Measurements from ENCODE around the gene PC. TPM values are rescaled to one million over a fixed set of nuclear protein-coding genes. Genes with fewer than 3 reads are reported as not detected.

Gene PC
- total RNA-seq, 1 donor from 2014 or later, result 45.9 TPM

DNA sequence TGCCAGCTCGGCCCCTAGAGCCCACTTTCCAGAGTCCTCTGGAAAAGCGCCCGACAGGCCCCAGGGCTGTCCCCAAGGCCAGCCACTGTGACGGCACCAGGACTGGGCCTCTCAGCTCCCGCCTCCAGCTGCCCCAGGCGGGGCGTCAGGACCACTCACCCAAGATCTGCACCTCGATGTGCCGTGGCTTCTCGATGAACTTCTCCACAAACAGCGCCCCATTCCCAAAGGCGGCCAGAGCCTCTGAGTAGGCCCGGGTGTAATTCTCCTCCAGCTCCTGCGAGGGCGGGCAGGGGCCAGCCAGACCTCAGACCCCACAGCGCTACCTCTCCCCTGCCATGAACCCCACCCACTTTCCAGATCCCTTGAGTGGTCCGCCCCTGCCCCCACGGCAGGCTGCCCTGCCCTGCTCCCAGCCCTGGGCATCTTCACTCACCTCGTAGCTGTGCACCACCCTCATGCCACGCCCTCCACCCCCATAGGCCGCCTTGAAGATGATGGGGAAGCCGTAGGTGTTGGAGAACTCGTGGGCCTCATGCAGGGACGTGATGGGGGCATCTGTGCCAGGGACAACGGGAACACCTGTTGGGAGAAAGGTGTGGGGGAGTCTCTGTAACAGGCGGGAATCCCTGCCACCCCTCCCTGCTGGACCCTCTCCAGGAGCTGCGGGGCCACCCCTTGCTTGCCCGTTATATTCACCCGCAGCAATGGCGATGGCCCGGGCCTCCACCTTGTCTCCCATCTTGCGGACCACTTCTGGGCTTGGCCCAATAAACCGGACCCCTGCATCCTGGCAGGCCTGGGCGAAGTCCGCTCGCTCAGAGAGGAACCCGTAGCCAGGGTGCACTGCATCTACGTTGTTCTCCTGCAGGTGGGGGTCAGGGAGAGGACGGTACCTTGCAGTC, 87.3 kb downstream of the PC start:
- H3K4me3 ChIP-seq (ENCODE audit: low read length in 3 of 3), result no peak overlapping the region
- H3K27ac ChIP-seq (ENCODE audit: low read depth, low read length), result no peak overlapping the region
- peaks cover 0 to 1% (median under 1%) of the 10 kb centered on the region in 3 donors for H3K4me1 ChIP-seq (ENCODE audit: control insufficient read depth in 3 of 3, insufficient read depth in 3 of 3, low read length in 3 of 3)

DNA sequence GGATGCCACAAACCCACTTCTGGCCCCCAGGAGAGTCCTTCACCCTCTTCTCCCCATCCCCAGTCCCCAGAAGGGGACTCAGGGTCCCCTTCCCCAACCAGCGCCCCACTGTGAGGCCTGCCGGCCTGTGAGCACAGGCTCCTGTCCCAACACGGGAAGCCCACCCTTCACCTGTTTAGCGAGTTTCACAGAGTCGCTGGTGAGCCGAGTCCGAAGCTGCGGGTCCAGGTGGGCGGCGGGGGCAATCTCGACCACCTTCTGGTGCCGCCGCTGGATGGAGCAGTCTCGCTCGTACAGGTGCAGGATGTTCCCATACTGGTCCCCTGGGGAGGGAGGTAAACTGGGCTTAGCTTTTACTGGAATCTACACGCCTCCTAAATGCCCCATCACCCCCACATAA, 88.1 kb downstream of the PC start:
- Histone ChIP-seq H3K36me3 (ENCODE audit: control insufficient read depth in 3 of 3, insufficient read depth in 3 of 3, low read length in 3 of 3) (peaks cover 8 to 21% (median 17%) of the 10 kb centered on the region in 3 donors), H3K4me3 (ENCODE audit: low read length in 3 of 3) (no peak overlapping the region), H3K9me3 (ENCODE audit: control insufficient read depth in 3 of 3, low read length in 3 of 3) (no peaks in the 10 kb centered on the region), H3K4me1 (ENCODE audit: control insufficient read depth in 3 of 3, insufficient read depth in 3 of 3, low read length in 3 of 3) (no peaks in the 10 kb centered on the region), H3K27ac (ENCODE audit: low read depth, low read length) (no peak overlapping the region), H3K27me3 (ENCODE audit: control insufficient read depth in 3 of 3, insufficient read depth in 3 of 3, low read length in 3 of 3) (no peaks in the 10 kb centered on the region), H3K9ac (ENCODE audit: low read depth in 1 of 3, low read length in 3 of 3) (no peak overlapping the region)

More for the DNA sequence above, 87.3 kb downstream of the PC start:
- Histone ChIP-seq H3K9me3 (ENCODE audit: control insufficient read depth in 3 of 3, low read length in 3 of 3) (no peaks in the 10 kb centered on the region), H3K27me3 (ENCODE audit: control insufficient read depth in 3 of 3, insufficient read depth in 3 of 3, low read length in 3 of 3) (no peaks in the 10 kb centered on the region), H3K36me3 (ENCODE audit: control insufficient read depth in 3 of 3, insufficient read depth in 3 of 3, low read length in 3 of 3) (peaks cover 8 to 21% (median 17%) of the 10 kb centered on the region in 3 donors), H3K9ac (ENCODE audit: low read depth in 1 of 3, low read length in 3 of 3) (no peak overlapping the region)

DNA sequence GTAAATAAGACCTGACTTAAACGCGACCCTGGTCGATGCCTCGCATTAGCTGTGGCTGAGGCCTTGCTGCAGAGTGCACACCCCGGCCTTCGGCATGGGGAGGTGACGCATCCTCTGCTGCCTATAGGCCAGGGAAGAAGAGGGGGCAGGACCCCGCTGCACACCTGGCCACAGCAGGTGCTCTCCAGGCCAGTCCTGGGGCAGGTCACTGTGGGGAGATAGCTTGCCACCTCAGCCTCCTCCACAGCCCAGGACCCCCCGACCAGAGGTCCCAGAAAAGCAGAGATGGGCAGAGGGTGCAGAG, 88.7 kb downstream of the PC start:
- no peaks in the 10 kb centered on the region for H3K27me3 ChIP-seq (ENCODE audit: control insufficient read depth in 3 of 3, insufficient read depth in 3 of 3, low read length in 3 of 3)
- no peak overlapping the region for H3K4me3 ChIP-seq (ENCODE audit: low read length in 3 of 3)
- no peak overlapping the region for H3K27ac ChIP-seq (ENCODE audit: low read depth, low read length)
- no peaks in the 10 kb centered on the region for H3K4me1 ChIP-seq (ENCODE audit: control insufficient read depth in 3 of 3, insufficient read depth in 3 of 3, low read length in 3 of 3)
- no peaks in the 10 kb centered on the region for H3K9me3 ChIP-seq (ENCODE audit: control insufficient read depth in 3 of 3, low read length in 3 of 3)
- H3K36me3 ChIP-seq (ENCODE audit: control insufficient read depth in 3 of 3, insufficient read depth in 3 of 3, low read length in 3 of 3), result peaks cover 8 to 21% (median 17%) of the 10 kb centered on the region in 3 donors
- H3K9ac ChIP-seq (ENCODE audit: low read depth in 1 of 3, low read length in 3 of 3), result no peak overlapping the region

DNA sequence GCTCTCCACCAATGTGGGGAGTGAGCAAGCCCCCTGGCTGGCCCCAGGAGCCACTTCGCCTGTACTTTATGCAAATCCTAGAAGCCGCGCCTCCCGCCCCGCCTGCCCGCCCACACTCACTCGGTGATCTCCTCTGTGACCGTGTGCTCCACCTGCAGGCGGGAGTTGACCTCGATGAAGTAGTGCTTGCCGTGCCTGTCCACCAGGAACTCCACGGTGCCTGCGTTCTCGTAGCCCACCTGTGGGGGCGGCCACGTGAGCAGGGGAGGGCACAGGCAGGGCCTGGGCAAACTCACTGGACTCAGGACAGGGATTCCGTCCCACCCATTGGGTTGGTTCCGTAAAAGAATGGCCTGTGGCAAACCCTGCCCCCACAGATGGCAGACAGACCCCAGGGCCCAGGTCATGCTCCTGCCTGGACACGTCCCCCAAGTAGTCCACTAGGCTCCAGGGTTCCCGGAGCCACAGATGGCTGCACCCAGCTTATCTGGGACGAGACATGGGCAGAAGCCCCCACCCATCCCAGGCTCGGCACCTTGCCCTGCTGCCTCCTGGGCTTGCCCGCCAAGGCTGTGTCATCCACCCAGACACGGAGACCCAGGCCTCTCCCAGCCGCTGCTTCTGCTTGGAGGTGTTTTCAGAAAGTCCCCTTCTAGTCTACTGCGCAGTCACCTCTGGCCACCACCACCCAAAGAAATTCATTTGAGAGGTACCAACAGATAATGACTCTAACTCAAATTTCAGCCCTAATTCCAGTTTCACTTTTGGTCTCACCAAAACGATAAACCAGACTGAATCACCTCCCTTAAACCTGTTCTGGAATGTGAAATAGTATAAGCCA, 89.2 kb downstream of the PC start:
- H3K9ac ChIP-seq (ENCODE audit: low read depth in 1 of 3, low read length in 3 of 3), result no peak overlapping the region
- H3K9me3 ChIP-seq (ENCODE audit: control insufficient read depth in 3 of 3, low read length in 3 of 3), result no peaks in the 10 kb centered on the region
- no peaks in the 10 kb centered on the region for H3K27me3 ChIP-seq (ENCODE audit: control insufficient read depth in 3 of 3, insufficient read depth in 3 of 3, low read length in 3 of 3)
- H3K4me3 ChIP-seq (ENCODE audit: low read length in 3 of 3), result no peak overlapping the region
- H3K4me1 ChIP-seq (ENCODE audit: control insufficient read depth in 3 of 3, insufficient read depth in 3 of 3, low read length in 3 of 3), result no peaks in the 10 kb centered on the region
- peaks cover 8 to 21% (median 17%) of the 10 kb centered on the region in 3 donors for H3K36me3 ChIP-seq (ENCODE audit: control insufficient read depth in 3 of 3, insufficient read depth in 3 of 3, low read length in 3 of 3)
- no peak overlapping the region for H3K27ac ChIP-seq (ENCODE audit: low read depth, low read length)

- H3K27me3 ChIP-seq (ENCODE audit: control insufficient read depth in 3 of 3, insufficient read depth in 3 of 3, low read length in 3 of 3), result no peaks in the 10 kb centered on the region
- no peak overlapping the region for H3K27ac ChIP-seq (ENCODE audit: low read depth, low read length)
- no peak overlapping the region for H3K4me3 ChIP-seq (ENCODE audit: low read length in 3 of 3)
- H3K9ac ChIP-seq (ENCODE audit: low read depth in 1 of 3, low read length in 3 of 3), result no peak overlapping the region
- peaks cover 8 to 21% (median 19%) of the 10 kb centered on the region in 3 donors for H3K36me3 ChIP-seq (ENCODE audit: control insufficient read depth in 3 of 3, insufficient read depth in 3 of 3, low read length in 3 of 3)
- no peaks in the 10 kb centered on the region for H3K4me1 ChIP-seq (ENCODE audit: control insufficient read depth in 3 of 3, insufficient read depth in 3 of 3, low read length in 3 of 3)
- no peaks in the 10 kb centered on the region for H3K9me3 ChIP-seq (ENCODE audit: control insufficient read depth in 3 of 3, low read length in 3 of 3)
Observed at GRCh38 chr11:66868082-66868725, 90.0 kb downstream of the PC start.

- no peak overlapping the region for H3K27ac ChIP-seq (ENCODE audit: low read depth, low read length)
- H3K4me3 ChIP-seq (ENCODE audit: low read length in 3 of 3), result no peak overlapping the region
- H3K9ac ChIP-seq (ENCODE audit: low read depth in 1 of 3, low read length in 3 of 3), result no peak overlapping the region
- H3K36me3 ChIP-seq (ENCODE audit: control insufficient read depth in 3 of 3, insufficient read depth in 3 of 3, low read length in 3 of 3), result peaks cover 8 to 21% (median 19%) of the 10 kb centered on the region in 3 donors
- H3K27me3 ChIP-seq (ENCODE audit: control insufficient read depth in 3 of 3, insufficient read depth in 3 of 3, low read length in 3 of 3), result no peaks in the 10 kb centered on the region
- no peaks in the 10 kb centered on the region for H3K4me1 ChIP-seq (ENCODE audit: control insufficient read depth in 3 of 3, insufficient read depth in 3 of 3, low read length in 3 of 3)
- no peaks in the 10 kb centered on the region for H3K9me3 ChIP-seq (ENCODE audit: control insufficient read depth in 3 of 3, low read length in 3 of 3)
Observed at GRCh38 chr11:66867425-66868040, 90.7 kb downstream of the PC start.

- Histone ChIP-seq H3K9me3 (ENCODE audit: control insufficient read depth in 3 of 3, low read length in 3 of 3) (no peaks in the 10 kb centered on the region), H3K27ac (ENCODE audit: low read depth, low read length) (no peak overlapping the region), H3K4me3 (ENCODE audit: low read length in 3 of 3) (no peak overlapping the region), H3K9ac (ENCODE audit: low read depth in 1 of 3, low read length in 3 of 3) (no peak overlapping the region), H3K36me3 (ENCODE audit: control insufficient read depth in 3 of 3, insufficient read depth in 3 of 3, low read length in 3 of 3) (peaks cover 8 to 24% (median 18%) of the 10 kb centered on the region in 3 donors), H3K4me1 (ENCODE audit: control insufficient read depth in 3 of 3, insufficient read depth in 3 of 3, low read length in 3 of 3) (no peaks in the 10 kb centered on the region), H3K27me3 (ENCODE audit: control insufficient read depth in 3 of 3, insufficient read depth in 3 of 3, low read length in 3 of 3) (no peaks in the 10 kb centered on the region)
Observed at GRCh38 chr11:66866511-66866986, 91.6 kb downstream of the PC start.

GRCh38 chr11:66866007-66866406, 92.2 kb downstream of the PC start:
- Histone ChIP-seq H3K9ac (ENCODE audit: low read depth in 1 of 3, low read length in 3 of 3) (no peak overlapping the region), H3K4me3 (ENCODE audit: low read length in 3 of 3) (no peak overlapping the region), H3K27ac (ENCODE audit: low read depth, low read length) (no peak overlapping the region), H3K9me3 (ENCODE audit: control insufficient read depth in 3 of 3, low read length in 3 of 3) (no peaks in the 10 kb centered on the region), H3K27me3 (ENCODE audit: control insufficient read depth in 3 of 3, insufficient read depth in 3 of 3, low read length in 3 of 3) (no peaks in the 10 kb centered on the region), H3K4me1 (ENCODE audit: control insufficient read depth in 3 of 3, insufficient read depth in 3 of 3, low read length in 3 of 3) (no peaks in the 10 kb centered on the region), H3K36me3 (ENCODE audit: control insufficient read depth in 3 of 3, insufficient read depth in 3 of 3, low read length in 3 of 3) (peaks cover 5 to 19% (median 14%) of the 10 kb centered on the region in 3 donors)

DNA sequence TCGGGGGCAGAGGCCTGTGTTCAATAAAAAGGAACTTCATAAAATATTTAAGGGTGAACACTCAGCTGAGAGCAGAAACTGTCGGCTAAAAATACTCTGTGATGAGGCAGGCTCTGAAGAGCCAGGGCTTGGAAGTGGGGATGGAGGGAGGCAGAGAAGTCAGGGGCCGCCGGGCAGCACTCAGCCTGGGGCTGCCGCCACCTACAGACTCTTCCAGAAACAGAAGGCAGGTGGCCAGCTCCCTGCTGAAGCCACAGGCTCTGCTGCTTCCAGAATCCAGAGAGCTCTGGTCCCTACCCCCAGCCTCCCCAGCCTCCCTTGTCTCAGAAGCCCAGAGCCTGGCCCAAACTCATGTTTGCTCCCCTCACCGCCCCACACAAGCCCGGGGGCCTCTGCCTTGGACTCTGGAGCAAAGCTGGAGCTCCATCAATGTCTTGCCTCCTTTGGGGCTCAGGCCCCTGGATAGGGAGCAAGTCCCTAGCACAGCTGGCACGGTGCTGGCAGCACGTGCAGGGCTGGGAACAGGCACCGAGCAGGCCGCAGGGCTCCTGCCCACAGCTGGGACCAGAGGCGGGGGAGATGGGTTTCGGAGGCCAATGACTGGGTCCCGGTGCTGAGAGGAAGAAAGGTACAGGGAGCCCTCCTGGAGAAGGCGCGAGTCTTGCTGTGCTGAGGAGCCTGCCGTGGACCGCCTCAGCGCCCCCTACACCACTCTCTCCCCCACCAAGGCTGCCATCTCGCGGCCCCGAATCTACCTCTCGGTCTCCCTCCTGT, 93.1 kb downstream of the PC start:
- no peaks in the 10 kb centered on the region for H3K27me3 ChIP-seq (ENCODE audit: control insufficient read depth in 3 of 3, insufficient read depth in 3 of 3, low read length in 3 of 3)
- no peak overlapping the region for H3K9ac ChIP-seq (ENCODE audit: low read depth in 1 of 3, low read length in 3 of 3)
- no peaks in the 10 kb centered on the region for H3K4me1 ChIP-seq (ENCODE audit: control insufficient read depth in 3 of 3, insufficient read depth in 3 of 3, low read length in 3 of 3)
- no peaks in the 10 kb centered on the region for H3K9me3 ChIP-seq (ENCODE audit: control insufficient read depth in 3 of 3, low read length in 3 of 3)
- H3K27ac ChIP-seq (ENCODE audit: low read depth, low read length), result no peak overlapping the region
- H3K36me3 ChIP-seq (ENCODE audit: control insufficient read depth in 3 of 3, insufficient read depth in 3 of 3, low read length in 3 of 3), result peaks cover under 1 to 15% (median 6%) of the 10 kb centered on the region in 3 donors
- no peak overlapping the region for H3K4me3 ChIP-seq (ENCODE audit: low read length in 3 of 3)
